ENCODE data around the gene CCT7.

DNA sequence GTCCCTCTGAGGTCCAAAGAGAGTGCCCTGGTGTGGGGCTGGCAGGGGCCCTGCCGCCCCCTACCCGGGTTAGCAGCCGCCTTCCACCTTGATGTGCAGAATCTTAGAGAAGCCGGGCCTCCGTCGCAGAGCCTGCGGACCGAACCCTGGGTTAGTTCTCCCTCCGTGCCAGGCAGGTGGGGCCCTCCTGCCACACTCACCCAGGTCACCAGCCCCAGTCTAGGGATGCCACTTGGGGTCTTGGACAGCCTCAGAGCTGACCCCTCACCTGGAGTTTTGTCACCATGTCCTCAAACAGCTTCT is 24.8 kb downstream of the CCT7 start:
- TF ChIP-seq, protein P1, sequence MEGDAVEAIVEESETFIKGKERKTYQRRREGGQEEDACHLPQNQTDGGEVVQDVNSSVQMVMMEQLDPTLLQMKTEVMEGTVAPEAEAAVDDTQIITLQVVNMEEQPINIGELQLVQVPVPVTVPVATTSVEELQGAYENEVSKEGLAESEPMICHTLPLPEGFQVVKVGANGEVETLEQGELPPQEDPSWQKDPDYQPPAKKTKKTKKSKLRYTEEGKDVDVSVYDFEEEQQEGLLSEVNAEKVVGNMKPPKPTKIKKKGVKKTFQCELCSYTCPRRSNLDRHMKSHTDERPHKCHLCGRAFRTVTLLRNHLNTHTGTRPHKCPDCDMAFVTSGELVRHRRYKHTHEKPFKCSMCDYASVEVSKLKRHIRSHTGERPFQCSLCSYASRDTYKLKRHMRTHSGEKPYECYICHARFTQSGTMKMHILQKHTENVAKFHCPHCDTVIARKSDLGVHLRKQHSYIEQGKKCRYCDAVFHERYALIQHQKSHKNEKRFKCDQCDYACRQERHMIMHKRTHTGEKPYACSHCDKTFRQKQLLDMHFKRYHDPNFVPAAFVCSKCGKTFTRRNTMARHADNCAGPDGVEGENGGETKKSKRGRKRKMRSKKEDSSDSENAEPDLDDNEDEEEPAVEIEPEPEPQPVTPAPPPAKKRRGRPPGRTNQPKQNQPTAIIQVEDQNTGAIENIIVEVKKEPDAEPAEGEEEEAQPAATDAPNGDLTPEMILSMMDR (IDR thresholded peaks at IDR 0.05), result no peak
- TF ChIP-seq POLR2A (IDR thresholded peaks at IDR 0.05), result no peak
